Stimulated activated CD8-positive, alpha-beta memory T cell treated with anti-CD3 and anti-CD28 coated beads, Interleukin-7, amount 100 ng/mL, for 4 hours (primary cell): ENCODE results near the gene C5orf34.
"Not testable (repeated sequence)": the region's sequence is repeated elsewhere in the genome, so short reads cannot be mapped to it uniquely, and the experiment has no call there.

Experiments used
- DNase-seq, 2 donors: peaks; one replicate each; pipeline ENCODE4 v3.0.0-alpha.2; 2020; ENCODE audit warnings: low read depth in 2 of 2

Gene C5orf34

GRCh38 chr5:43514816-43515677 is at the start of gene C5orf34:
C5orf34 (minus strand) TSS chr5:43515148; CDS start chr5:43509339, 5,809 bp downstream.
- peak; percentile 88 for DNase-seq

DNA sequence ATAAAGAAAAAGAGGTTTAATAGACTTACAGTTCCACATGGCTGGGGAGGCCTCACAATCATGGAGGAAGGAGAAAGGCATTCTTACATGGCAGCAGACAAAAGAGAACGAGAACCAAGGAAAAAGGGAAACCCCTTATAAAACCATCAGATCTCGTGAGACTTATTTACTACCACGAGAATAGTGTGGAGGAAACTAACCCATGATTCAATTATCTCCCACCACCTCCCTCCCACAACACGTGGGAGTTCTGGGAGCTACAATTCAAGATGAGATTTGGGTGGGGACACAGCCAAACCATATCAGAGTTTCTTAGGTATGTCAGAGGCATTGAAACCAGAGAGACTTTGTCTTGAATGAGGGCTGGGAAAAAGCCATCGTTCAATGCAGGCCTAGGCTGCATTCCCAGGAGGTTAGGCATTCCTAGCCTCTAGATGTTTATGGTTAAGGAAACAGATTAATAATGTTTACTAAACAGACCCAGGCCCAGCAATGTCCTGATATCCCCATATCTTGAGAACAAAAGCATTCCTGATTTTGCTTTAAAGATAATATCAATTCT is 49.4 kb upstream of the C5orf34 start:
- DNase-seq: no peak

GRCh38 chr5:43563321-43563720 is 48.4 kb upstream of the C5orf34 start:
- DNase-seq: no peak

- DNase-seq: no peak
These were observed 46.4 kb upstream of the C5orf34 start for GRCh38 chr5:43561356-43561755.

GRCh38 chr5:43560128-43560527 is 45.2 kb upstream of the C5orf34 start:
- DNase-seq: no peak

GRCh38 chr5:43556857-43557542 is 42.1 kb upstream of the C5orf34 start, which contains the start of gene PAIP1:
PAIP1 (minus strand) TSS chr5:43557077; CDS start chr5:43556846, 231 bp downstream.
- peak; percentile 56 to 76 for DNase-seq

DNA sequence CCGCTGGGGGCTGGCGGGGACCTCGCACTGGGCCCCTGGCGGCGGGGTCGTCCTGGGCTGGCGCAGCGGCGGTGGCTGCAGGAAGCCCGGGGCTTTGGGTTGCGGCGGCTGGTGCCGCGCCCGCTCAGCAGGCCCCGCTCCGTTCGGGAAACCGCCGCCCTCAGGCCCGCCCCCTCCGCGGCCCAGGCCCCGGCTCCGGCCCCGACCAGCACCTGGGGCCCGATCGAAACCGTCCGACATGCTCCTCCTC is 41.6 kb upstream of the C5orf34 start:
- DNase-seq: not testable (repeated sequence)

- peak; percentile 15 to 49 for DNase-seq
These were observed 41.1 kb upstream of the C5orf34 start for GRCh38 chr5:43555895-43556606.

DNA sequence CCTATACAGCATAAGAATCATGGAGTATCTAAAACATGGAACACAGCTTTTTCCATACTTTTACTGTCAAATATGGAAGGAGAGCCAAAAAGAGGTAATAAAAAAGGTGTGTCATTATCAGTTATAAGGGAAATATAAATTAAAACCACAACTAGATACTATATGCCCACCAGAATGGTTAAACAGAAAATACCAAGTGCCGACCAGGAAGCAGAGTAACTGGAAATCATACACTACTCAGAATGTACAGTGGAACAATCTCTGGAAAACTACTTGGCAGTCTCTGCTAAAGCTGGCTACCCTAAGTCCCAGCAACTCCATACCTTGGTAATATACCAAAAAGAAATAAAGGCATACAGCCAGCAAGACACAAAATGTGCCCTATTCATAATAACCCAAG is 39.5 kb upstream of the C5orf34 start:
- no peak for DNase-seq

DNA sequence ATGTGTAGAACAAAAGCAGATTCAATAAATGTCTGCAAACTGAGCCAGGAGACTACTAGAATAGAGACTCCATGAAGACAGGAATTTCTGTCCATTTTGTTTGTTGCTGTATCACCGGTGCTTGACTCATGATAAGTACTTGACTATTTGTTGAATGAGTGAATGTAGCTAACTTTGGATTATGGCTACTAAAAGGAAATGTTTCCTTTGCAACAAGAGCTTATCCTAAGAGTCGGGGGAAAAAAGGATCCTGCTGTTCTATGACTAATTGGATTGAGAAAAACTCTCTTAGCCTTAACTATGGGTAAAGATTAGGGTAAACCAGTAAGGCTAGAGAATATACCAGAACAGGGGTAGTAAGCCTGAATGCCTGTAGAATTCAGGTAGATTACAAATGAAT is 38.4 kb upstream of the C5orf34 start:
- no peak for DNase-seq

DNA sequence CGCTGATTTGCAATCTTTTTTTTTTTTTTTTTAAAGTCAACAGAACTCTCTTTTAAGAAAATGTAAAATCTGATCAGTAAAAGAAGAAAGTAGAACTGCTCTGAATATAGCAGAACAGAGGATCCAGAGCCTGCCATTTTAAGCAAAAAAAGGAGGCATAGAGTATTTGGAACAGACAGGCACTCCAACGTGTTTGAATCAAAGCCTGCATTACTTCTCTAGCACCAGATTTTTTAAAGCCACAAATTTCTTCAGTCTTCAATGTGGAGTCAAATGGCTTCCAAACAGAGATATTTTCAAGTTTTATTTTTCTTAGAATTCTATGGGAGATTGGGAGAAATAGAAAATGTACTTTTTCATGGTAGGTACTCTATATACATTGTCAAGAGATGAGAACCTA is 36.8 kb upstream of the C5orf34 start:
- no peak for DNase-seq

- DNase-seq: not testable (repeated sequence)
These were observed 34.3 kb upstream of the C5orf34 start for GRCh38 chr5:43549272-43549671.

DNA sequence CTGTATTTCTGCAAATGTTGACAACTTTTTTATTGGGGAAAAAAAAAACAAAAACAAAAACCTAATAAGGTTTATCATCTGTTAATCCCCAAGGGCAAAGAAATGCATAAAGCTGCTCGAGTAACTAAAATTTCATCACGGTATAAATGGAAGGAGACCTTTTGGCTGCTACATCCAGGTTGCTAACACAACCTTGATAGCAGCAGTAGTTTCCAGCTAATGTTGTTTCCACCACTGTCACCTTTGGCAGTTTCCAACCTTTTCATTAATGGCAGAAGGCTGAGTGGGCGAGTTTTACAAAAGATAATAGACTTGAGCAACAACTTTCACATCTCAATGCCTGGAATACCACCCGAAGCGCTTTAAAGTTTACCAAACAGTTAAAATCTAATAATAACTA is 33.4 kb upstream of the C5orf34 start:
- DNase-seq: no peak

DNA sequence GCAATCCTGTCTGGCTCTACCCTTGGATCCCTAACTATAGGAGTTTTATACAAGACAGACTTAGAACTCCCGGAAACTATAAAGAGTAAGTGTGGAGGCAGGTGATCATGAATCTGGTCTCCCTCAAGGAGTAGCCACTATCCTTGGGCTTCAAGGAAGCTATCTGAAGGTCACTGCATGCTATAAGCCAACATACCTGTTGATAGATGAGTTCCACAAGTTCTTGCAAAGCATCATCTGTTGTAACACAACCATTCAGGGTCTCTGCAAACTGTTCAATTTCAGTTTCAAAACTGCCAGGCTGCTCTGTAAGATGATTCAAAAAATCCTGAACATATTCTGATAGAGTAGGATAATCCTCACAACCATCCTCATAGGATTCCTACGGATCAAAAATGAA is 32.6 kb upstream of the C5orf34 start:
- DNase-seq: no peak

GRCh38 chr5:43543434-43543833 is 28.5 kb upstream of the C5orf34 start:
- no peak for DNase-seq

DNA sequence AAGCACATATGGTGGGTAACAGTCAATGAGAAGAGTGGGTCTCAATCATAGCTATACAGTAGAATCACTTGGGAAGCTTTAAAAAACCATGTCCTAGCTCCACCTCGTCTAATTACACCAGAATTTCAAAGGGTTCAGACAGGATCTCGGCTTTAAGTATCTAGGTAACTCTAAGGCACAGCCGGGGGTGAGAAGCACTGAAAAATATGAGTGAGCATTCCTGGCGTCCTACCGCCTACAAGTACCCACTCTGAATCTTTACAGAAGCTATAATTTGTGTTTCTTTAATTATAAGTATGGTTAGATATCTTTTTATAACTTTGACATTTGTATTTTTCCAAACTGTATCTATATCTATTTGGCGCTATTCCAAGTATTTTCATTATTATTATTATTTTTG is 25.8 kb upstream of the C5orf34 start:
- no peak for DNase-seq

GRCh38 chr5:43536972-43537371 is 22.0 kb upstream of the C5orf34 start:
- DNase-seq: no peak

- no peak for DNase-seq
These were observed 18.7 kb upstream of the C5orf34 start for GRCh38 chr5:43533646-43534045.

DNA sequence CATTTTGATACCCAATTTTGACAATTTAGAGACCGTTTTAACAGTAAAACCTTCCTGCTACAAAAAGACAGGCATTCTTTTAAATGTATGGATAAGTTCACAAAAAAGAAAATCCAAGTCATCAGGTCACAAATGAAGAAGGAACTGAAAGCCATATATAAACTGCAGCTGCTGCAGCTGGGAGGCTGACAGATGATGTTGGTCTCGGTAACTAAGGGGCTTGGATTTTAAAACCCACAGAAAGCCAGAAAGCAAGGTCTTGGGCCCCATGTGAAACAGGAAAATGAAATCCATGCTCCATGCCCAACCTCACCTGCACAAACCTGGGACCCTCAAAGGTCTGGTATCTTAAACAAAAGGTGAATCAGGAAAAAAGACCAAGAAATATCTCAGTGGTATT is 15.7 kb upstream of the C5orf34 start:
- no peak for DNase-seq

GRCh38 chr5:43523662-43524072 is 8.7 kb upstream of the C5orf34 start:
- no peak for DNase-seq

DNA sequence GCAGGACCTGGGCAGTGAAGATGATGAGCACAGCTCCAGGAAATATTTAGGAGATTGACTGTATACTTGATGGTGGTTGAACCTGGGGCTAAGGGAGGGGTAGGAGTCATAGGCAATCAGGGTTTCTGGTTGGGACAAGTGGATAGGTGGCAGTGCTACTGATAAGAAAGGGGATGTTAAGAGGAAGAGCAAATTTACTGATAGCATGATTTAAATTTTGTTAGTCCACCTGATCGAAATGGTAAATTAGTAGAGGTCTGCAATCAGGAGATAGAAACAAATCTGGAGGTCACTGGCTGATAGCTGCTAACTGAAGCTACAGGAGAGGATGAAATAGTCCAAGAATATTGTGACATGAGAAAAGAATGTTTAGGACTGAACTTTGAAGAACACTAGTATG is 5.7 kb upstream of the C5orf34 start:
- no peak for DNase-seq

GRCh38 chr5:43515678-43516048 is 715 bp upstream of the C5orf34 start:
- no peak for DNase-seq

- DNase-seq: no peak
These were observed 505 bp downstream of the C5orf34 start for GRCh38 chr5:43514471-43514815.
